WTC11 (cell line): Measurements from ENCODE around the gene CRACR2A.

Source experiments
- ELF4 ChIP-seq: sonication (generic); formaldehyde crosslinking; IDR thresholded peaks from 2 replicates; pipeline ENCODE4 v1.8.1; 2022; ENCODE audit warnings: low read depth, mild to moderate bottlenecking, moderate library complexity, missing genetic modification reagents
- FOXJ3 ChIP-seq: sonication (generic); formaldehyde crosslinking; IDR thresholded peaks from 2 replicates; pipeline ENCODE4 v1.9.0; 2021; ENCODE audit warnings: missing genetic modification reagents, mild to moderate bottlenecking, borderline replicate concordance
- SMAD3 ChIP-seq: sonication (generic); formaldehyde crosslinking; IDR thresholded peaks from 2 replicates; pipeline ENCODE4 v1.8.0; 2022; ENCODE audit warnings: missing genetic modification reagents, mild to moderate bottlenecking, borderline replicate concordance
- ZNF219 ChIP-seq: sonication (generic); formaldehyde crosslinking; IDR thresholded peaks from 2 replicates; pipeline ENCODE4 v1.8.0; 2023; ENCODE audit warnings: missing genetic modification reagents, mild to moderate bottlenecking, borderline replicate concordance
- TF ChIP-seq, protein P1 (sequence below): fragments of 200-600 bp; IDR thresholded peaks from 2 replicates; pipeline ENCODE4 v1.8.0; 2022; ENCODE audit warnings: antibody characterized with exemption
- TF ChIP-seq, protein P2 (sequence below): sonication (generic); formaldehyde crosslinking; IDR thresholded peaks from 2 replicates; pipeline ENCODE4 v1.8.0; 2022; ENCODE audit warnings: mild to moderate bottlenecking, missing genetic modification reagents
- TF ChIP-seq, protein P3 (sequence below): sonication (generic); formaldehyde crosslinking; IDR thresholded peaks from 2 replicates; pipeline ENCODE4 v1.8.1; 2023; ENCODE audit warnings: mild to moderate bottlenecking, missing genetic modification reagents
- TF ChIP-seq, protein P4 (sequence below): fragments of 250-450 bp; sonication (Bioruptor Pico); IDR thresholded peaks from 2 replicates; pipeline ENCODE4 v1.9.0; 2021; ENCODE audit warnings: moderate library complexity, mild to moderate bottlenecking, inconsistent platforms, borderline replicate concordance
- TF ChIP-seq, protein P5 (sequence below): sonication (generic); formaldehyde crosslinking; IDR thresholded peaks from 2 replicates; pipeline ENCODE4 v1.8.0; 2023; ENCODE audit warnings: missing genetic modification reagents

DNA sequence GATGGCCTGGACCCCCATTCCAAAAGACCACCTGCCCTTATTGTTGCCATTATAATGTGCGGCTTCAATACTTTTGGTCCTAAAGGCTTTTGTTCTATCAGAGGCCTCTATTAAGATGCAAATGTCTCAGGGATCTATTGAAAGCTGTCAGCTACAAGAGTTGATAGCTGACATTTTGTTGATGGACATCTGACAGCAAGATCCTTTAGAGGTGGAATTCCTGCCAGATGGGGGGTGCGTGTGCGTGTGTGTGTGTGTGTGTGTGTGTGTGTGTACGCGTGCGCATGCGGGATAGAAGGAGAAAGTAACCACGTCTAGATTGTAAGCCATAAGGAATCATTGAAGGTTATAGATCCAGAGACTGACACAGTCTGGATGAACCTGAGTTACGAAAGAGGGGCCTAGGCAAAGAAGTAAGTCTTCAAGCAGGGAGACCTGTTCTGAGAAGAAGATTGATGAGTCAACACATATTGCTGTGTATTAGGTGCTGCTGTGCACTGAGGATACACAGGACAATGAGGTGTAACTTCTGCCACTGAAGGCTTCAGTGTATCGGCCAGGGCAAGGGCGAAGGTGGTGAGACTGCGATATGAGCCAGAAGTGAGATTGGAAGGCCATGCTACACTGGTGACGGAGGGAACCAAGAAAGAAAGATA lies 172.7 kb downstream of the CRACR2A start:
- TF ChIP-seq, protein P1, sequence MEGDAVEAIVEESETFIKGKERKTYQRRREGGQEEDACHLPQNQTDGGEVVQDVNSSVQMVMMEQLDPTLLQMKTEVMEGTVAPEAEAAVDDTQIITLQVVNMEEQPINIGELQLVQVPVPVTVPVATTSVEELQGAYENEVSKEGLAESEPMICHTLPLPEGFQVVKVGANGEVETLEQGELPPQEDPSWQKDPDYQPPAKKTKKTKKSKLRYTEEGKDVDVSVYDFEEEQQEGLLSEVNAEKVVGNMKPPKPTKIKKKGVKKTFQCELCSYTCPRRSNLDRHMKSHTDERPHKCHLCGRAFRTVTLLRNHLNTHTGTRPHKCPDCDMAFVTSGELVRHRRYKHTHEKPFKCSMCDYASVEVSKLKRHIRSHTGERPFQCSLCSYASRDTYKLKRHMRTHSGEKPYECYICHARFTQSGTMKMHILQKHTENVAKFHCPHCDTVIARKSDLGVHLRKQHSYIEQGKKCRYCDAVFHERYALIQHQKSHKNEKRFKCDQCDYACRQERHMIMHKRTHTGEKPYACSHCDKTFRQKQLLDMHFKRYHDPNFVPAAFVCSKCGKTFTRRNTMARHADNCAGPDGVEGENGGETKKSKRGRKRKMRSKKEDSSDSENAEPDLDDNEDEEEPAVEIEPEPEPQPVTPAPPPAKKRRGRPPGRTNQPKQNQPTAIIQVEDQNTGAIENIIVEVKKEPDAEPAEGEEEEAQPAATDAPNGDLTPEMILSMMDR, result no peak
- TF ChIP-seq, protein P2, sequence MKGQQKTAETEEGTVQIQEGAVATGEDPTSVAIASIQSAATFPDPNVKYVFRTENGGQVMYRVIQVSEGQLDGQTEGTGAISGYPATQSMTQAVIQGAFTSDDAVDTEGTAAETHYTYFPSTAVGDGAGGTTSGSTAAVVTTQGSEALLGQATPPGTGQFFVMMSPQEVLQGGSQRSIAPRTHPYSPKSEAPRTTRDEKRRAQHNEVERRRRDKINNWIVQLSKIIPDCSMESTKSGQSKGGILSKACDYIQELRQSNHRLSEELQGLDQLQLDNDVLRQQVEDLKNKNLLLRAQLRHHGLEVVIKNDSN (CRISPR knock-in tag), result no peak
- TF ChIP-seq FOXJ3 (CRISPR knock-in tag) (no peak), SMAD3 (no peak), ELF4 (CRISPR knock-in tag) (no peak), ZNF219 (no peak)
- TF ChIP-seq, protein P3, sequence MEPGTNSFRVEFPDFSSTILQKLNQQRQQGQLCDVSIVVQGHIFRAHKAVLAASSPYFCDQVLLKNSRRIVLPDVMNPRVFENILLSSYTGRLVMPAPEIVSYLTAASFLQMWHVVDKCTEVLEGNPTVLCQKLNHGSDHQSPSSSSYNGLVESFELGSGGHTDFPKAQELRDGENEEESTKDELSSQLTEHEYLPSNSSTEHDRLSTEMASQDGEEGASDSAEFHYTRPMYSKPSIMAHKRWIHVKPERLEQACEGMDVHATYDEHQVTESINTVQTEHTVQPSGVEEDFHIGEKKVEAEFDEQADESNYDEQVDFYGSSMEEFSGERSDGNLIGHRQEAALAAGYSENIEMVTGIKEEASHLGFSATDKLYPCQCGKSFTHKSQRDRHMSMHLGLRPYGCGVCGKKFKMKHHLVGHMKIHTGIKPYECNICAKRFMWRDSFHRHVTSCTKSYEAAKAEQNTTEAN (CRISPR knock-in tag), result no peak
- TF ChIP-seq, protein P4, sequence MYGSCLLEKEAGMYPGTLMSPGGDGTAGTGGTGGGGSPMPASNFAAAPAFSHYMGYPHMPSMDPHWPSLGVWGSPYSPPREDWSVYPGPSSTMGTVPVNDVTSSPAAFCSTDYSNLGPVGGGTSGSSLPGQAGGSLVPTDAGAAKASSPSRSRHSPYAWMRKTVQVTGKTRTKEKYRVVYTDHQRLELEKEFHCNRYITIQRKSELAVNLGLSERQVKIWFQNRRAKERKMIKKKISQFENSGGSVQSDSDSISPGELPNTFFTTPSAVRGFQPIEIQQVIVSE (CRISPR knock-in tag), result no peak
- TF ChIP-seq, protein P5, sequence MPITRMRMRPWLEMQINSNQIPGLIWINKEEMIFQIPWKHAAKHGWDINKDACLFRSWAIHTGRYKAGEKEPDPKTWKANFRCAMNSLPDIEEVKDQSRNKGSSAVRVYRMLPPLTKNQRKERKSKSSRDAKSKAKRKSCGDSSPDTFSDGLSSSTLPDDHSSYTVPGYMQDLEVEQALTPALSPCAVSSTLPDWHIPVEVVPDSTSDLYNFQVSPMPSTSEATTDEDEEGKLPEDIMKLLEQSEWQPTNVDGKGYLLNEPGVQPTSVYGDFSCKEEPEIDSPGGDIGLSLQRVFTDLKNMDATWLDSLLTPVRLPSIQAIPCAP (CRISPR knock-in tag), result no peak
